H1 (cell line): ENCODE measurements around the gene RAD51B.

Experiments used
- POLR2A ChIP-seq, 2 experiments: IDR thresholded peaks; 1 replicate in 1 of 2; 2 replicates in 1 of 2; pipeline ENCODE4 v1.6.1; 2011; ENCODE audit warnings: low read depth in 2 of 2, low read length in 2 of 2, mild to moderate bottlenecking in 2 of 2; ENCODE audit errors: control extremely low read depth in 1 of 2
- POLR2AphosphoS5 ChIP-seq: IDR thresholded peaks from 2 replicates; pipeline ENCODE4 v1.6.1; 2011; ENCODE audit warnings: low read depth, low read length
- TAF1 ChIP-seq: IDR thresholded peaks from 2 replicates; pipeline ENCODE4 v1.6.1; 2011; ENCODE audit warnings: mild to moderate bottlenecking, low read depth, low read length
- YY1 ChIP-seq: IDR thresholded peaks from 2 replicates; pipeline ENCODE4 v1.6.1; 2011; ENCODE audit warnings: low read depth, mild to moderate bottlenecking, low read length
- TF ChIP-seq, protein P1 (sequence below), 3 experiments: IDR thresholded peaks; 1 replicate in 2 of 3; 2 replicates in 1 of 3; pipeline versions ENCODE4 v1.5.1 to v1.6.1; 2011; ENCODE audit warnings: low read length in 3 of 3, mild to moderate bottlenecking in 3 of 3, inconsistent platforms in 2 of 3, low read depth in 1 of 3, moderate library complexity in 1 of 3; ENCODE audit not compliant: insufficient read depth in 1 of 3; ENCODE audit errors: control extremely low read depth in 1 of 3

DNA sequence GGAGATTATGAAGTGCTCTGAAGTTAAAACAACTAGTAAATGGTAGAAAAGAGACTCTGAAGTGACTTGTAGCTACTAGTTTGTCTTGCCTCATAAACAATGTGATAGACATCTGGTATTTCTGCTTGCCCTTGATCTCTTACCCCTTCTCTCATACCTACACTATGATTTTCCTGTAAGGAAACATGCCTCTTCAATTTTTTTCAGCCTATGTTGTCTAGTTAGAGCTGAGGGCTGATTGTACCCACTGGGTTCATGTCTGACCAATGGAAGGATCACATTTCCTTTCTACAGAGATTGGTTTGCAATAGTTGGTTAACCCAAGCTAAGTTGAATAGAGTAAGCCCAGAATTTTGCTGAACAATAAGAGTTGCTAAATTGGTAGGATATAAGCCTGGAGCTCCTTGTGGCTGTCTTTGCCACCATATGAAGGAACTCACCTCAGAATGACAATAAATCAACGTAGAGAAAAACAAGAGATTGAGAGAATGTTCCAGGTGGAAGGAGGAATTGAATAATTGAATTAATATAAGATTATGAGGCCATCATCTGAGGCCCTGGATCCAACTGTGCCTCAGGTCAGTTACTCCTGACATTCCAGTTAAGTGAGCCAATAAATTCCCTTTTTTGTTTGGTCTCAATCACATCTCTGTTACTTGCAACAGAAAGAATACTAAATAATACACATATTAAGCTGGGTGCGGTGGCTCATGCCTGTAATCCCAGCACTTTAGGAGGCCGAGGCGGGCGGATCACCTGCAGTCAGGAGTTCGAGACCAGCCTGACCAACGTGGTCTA lies 626.9 kb downstream of the RAD51B start:
- TF ChIP-seq TAF1, result no peak
- TF ChIP-seq POLR2A (IDR thresholded peaks at IDR 0.05; ENCODE audit: control extremely low read depth in 1 of 2, low read depth in 2 of 2, low read length in 2 of 2), result no peak
- TF ChIP-seq, protein P1, sequence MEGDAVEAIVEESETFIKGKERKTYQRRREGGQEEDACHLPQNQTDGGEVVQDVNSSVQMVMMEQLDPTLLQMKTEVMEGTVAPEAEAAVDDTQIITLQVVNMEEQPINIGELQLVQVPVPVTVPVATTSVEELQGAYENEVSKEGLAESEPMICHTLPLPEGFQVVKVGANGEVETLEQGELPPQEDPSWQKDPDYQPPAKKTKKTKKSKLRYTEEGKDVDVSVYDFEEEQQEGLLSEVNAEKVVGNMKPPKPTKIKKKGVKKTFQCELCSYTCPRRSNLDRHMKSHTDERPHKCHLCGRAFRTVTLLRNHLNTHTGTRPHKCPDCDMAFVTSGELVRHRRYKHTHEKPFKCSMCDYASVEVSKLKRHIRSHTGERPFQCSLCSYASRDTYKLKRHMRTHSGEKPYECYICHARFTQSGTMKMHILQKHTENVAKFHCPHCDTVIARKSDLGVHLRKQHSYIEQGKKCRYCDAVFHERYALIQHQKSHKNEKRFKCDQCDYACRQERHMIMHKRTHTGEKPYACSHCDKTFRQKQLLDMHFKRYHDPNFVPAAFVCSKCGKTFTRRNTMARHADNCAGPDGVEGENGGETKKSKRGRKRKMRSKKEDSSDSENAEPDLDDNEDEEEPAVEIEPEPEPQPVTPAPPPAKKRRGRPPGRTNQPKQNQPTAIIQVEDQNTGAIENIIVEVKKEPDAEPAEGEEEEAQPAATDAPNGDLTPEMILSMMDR (IDR thresholded peaks at IDR 0.05; ENCODE audit: control extremely low read depth in 1 of 3, insufficient read depth in 1 of 3, low read depth in 1 of 3, low read length in 3 of 3), result no peak
- no peak for TF ChIP-seq YY1
- no peak for TF ChIP-seq POLR2AphosphoS5
